ENCODE measurements around the gene CHST5. TPM values are rescaled to one million over a fixed set of nuclear protein-coding genes. Genes with fewer than 3 reads are reported as not detected.
A peak's percentile ranks its signal among the peaks of the same experiment; 100 is the strongest.

Gene CHST5
- total and polyA plus RNA-seq, 2 of the 8 experiments (the other 6 are each of a cell fraction or from before 2014, with no cell fraction given), result 0.13 to 0.23 TPM

- H3K27me3 ChIP-seq (replicated peaks in 1 of 4; ENCODE audit: control insufficient read depth in 3 of 4, extremely low read depth in 1 of 4, insufficient read depth in 3 of 4, low read length in 3 of 4), result no peaks in the 10 kb centered on the region; a peak in 1 of 7 replicates
- TF ChIP-seq RAD21 (IDR thresholded peaks at IDR 0.05 in 1 of 2, conservative IDR thresholded peaks at IDR 0.05 in 1 of 2; ENCODE audit: low read depth in 2 of 2, low read length in 2 of 2), result no peak
- no peak for TF ChIP-seq POU5F1 (IDR thresholded peaks at IDR 0.05; ENCODE audit: low read depth, low read length)
- TF ChIP-seq SP2 (IDR thresholded peaks at IDR 0.05; ENCODE audit: low read length), result no peak
- no peak for TF ChIP-seq BCL11A (IDR thresholded peaks at IDR 0.05; ENCODE audit: low read depth in 2 of 2, low read length in 2 of 2)
- no peak for TF ChIP-seq RXRA (IDR thresholded peaks at IDR 0.05; ENCODE audit: insufficient read depth, low read depth, low read length)
- no peak for TF ChIP-seq CHD1 (IDR thresholded peaks at IDR 0.05; ENCODE audit: low read depth, low read length)
- TF ChIP-seq SAP30 (IDR thresholded peaks at IDR 0.05; ENCODE audit: insufficient read depth, insufficient replicate concordance, low read length), result peak; percentile 96
- no peak for TF ChIP-seq JUND (IDR thresholded peaks at IDR 0.05; ENCODE audit: low read length)
- TF ChIP-seq, protein P1, sequence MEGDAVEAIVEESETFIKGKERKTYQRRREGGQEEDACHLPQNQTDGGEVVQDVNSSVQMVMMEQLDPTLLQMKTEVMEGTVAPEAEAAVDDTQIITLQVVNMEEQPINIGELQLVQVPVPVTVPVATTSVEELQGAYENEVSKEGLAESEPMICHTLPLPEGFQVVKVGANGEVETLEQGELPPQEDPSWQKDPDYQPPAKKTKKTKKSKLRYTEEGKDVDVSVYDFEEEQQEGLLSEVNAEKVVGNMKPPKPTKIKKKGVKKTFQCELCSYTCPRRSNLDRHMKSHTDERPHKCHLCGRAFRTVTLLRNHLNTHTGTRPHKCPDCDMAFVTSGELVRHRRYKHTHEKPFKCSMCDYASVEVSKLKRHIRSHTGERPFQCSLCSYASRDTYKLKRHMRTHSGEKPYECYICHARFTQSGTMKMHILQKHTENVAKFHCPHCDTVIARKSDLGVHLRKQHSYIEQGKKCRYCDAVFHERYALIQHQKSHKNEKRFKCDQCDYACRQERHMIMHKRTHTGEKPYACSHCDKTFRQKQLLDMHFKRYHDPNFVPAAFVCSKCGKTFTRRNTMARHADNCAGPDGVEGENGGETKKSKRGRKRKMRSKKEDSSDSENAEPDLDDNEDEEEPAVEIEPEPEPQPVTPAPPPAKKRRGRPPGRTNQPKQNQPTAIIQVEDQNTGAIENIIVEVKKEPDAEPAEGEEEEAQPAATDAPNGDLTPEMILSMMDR (IDR thresholded peaks at IDR 0.05; ENCODE audit: control extremely low read depth in 1 of 3, insufficient read depth in 1 of 3, low read depth in 1 of 3, low read length in 3 of 3), result no peak
- TF ChIP-seq TAF1 (IDR thresholded peaks at IDR 0.05; ENCODE audit: low read depth, low read length), result peak; percentile 73; the same call in 1 of the 2 replicates
These were observed 19.4 kb upstream of the CHST5 start for GRCh38 chr16:75555213-75555706.

More at GRCh38 chr16:75555213-75555706, 19.4 kb upstream of the CHST5 start:
- 0 out of 2 replicates have a peak overlapping the region, but pooled peaks have one; percentile 39 for H2BK5ac ChIP-seq (ENCODE audit: low read depth, low read length)
- H3K23me2 ChIP-seq (ENCODE audit: low read depth, low read length), result peaks cover 8% of the 10 kb centered on the region; the same call in 1 of the 2 replicates
- H2AFZ ChIP-seq (ENCODE audit: low read length), result peak overlapping the region; percentile 73
- no peak overlapping the region for H2BK20ac ChIP-seq (ENCODE audit: low read length)
- H2BK120ac ChIP-seq (replicated peaks; ENCODE audit: low read depth, low read length), result no peak overlapping the region
- peaks cover 0 to 4% (median 1%) of the 10 kb centered on the region in 4 experiments; a peak in 4 of 7 replicates for H3K4me1 ChIP-seq (replicated peaks in 1 of 4; ENCODE audit: control insufficient read depth in 3 of 4, insufficient read depth in 4 of 4, low read length in 3 of 4)
- CTCF ChIA-PET (ENCODE audit: partially characterized antibody), result interaction anchor here (0.8 to 12.7 kb wide), 5 partner anchors 12 to 84 kb away, joined by 3 to 158 read pairs (median 4); no protein-coding TSS in a partner anchor
- WGBS, 2 experiments (ENCODE audit: extremely low coverage in 1 of 2, insufficient coverage in 1 of 2, insufficient read length in 1 of 2, insufficient replicate concordance in 2 of 2, low coverage in 1 of 2, low lambda C conversion rate in 2 of 2, missing lambda C conversion rate in 1 of 2), result 1% methylated on average over 22 of the region's 26 CpGs; no CpG with 5 or more reads in 1 of the 2 experiments
- POLR2A ChIA-PET (ENCODE audit: partially characterized antibody), result interaction anchor here (0.9 to 3.2 kb wide), 5 partner anchors 11 to 68 kb away, joined by 3 to 21 read pairs (median 6); partner anchors contain the start of genes ADAT1, CHST6 and GABARAPL2
- peak overlapping the region; percentile 96 for H4K8ac ChIP-seq (ENCODE audit: extremely low read depth, insufficient read depth, low read length)
- no peak overlapping the region for H3K23ac ChIP-seq (ENCODE audit: insufficient read length)
- H3K79me1 ChIP-seq (ENCODE audit: low read depth, low read length), result no peaks in the 10 kb centered on the region
- H3K9me3 ChIP-seq (ENCODE audit: insufficient read depth in 2 of 2, low read depth in 1 of 2, low read length in 1 of 2), result no peaks in the 10 kb centered on the region
- no peaks in the 10 kb centered on the region for H4K20me1 ChIP-seq (replicated peaks in 1 of 2; ENCODE audit: control insufficient read depth in 1 of 2, insufficient read depth in 2 of 2, low read length in 2 of 2)
- H4K5ac ChIP-seq (ENCODE audit: insufficient read length, low read depth, low read length), result no peak overlapping the region
- H3K36me3 ChIP-seq (ENCODE audit: control insufficient read depth in 2 of 4, insufficient read depth in 4 of 4, low read length in 3 of 4), result no peaks in the 10 kb centered on the region
- no peak overlapping the region for H2AK5ac ChIP-seq (ENCODE audit: low read depth, low read length)
- peak overlapping the region; percentile 6 to 67 (median 53); a peak in 6 of 7 replicates for H3K9ac ChIP-seq (replicated peaks in 1 of 4; ENCODE audit: extremely low read depth in 1 of 4, low read depth in 3 of 4, low read length in 3 of 4)
- peak overlapping the region; percentile 4 for H3K56ac ChIP-seq (replicated peaks; ENCODE audit: insufficient read length, low read depth, low read length)
- no peak overlapping the region for H3K14ac ChIP-seq (ENCODE audit: insufficient read length)
- DNase-seq (ENCODE audit: low read depth in 1 of 2, low spot score in 2 of 2) (peak; percentile 66 to 89), FAIRE-seq (peak; percentile 93)
- H3K18ac ChIP-seq (ENCODE audit: extremely low read depth, low read length), result peak overlapping the region; percentile 78
- peak overlapping the region; percentile 1 for H4K91ac ChIP-seq (replicated peaks; ENCODE audit: insufficient read length, low read length)
- H3K4ac ChIP-seq (replicated peaks; ENCODE audit: insufficient read length, low read depth, low read length), result no peak overlapping the region
- peak overlapping the region; percentile 57 to 96 (median 84) for H3K4me3 ChIP-seq (ENCODE audit: extremely low read depth in 1 of 4, insufficient read depth in 2 of 4, low read depth in 3 of 4, low read length in 4 of 4)
- H3K27ac ChIP-seq (ENCODE audit: low read depth, low read length), result no peak overlapping the region
- H3K79me2 ChIP-seq (ENCODE audit: control insufficient read depth in 1 of 2, insufficient read depth in 2 of 2, low read length in 2 of 2), result no peaks in the 10 kb centered on the region
- 0 out of 2 replicates have a peak overlapping the region, but pooled peaks have one; percentile 16 for H2BK15ac ChIP-seq (ENCODE audit: low read length)
- no peak overlapping the region for H2BK12ac ChIP-seq (ENCODE audit: low read depth, low read length)
- H3K4me2 ChIP-seq (ENCODE audit: insufficient read depth in 1 of 2, low read depth in 2 of 2, low read length in 2 of 2), result peak overlapping the region; percentile 79 to 98

Data from H1 (cell line).